ENCODE data around the gene SLC35A5.

SLC35A5 gene

GRCh38 chr3:112593258-112593657 lies 31.4 kb downstream of the SLC35A5 start:
- no peak for DNase-seq
- TF ChIP-seq GATA1 (IDR thresholded peaks at IDR 0.05; ENCODE audit: low read depth, low read length) = no peak
- TF ChIP-seq POLR2A (IDR thresholded peaks at IDR 0.05; ENCODE audit: low read length) = no peak

GRCh38 chr3:112594856-112595255 lies 33.0 kb downstream of the SLC35A5 start:
- TF ChIP-seq GATA1 (IDR thresholded peaks at IDR 0.05; ENCODE audit: low read depth, low read length) (no peak), POLR2A (IDR thresholded peaks at IDR 0.05; ENCODE audit: low read length) (no peak)
- DNase-seq = no peak

- no peak for DNase-seq
- TF ChIP-seq POLR2A (IDR thresholded peaks at IDR 0.05; ENCODE audit: low read length) (no peak), GATA1 (IDR thresholded peaks at IDR 0.05; ENCODE audit: low read depth, low read length) (no peak)
Measured at GRCh38 chr3:112597945-112598344, 36.1 kb downstream of the SLC35A5 start.

- DNase-seq = no peak
- no peak for TF ChIP-seq GATA1 (IDR thresholded peaks at IDR 0.05; ENCODE audit: low read depth, low read length)
- no peak for TF ChIP-seq POLR2A (IDR thresholded peaks at IDR 0.05; ENCODE audit: low read length)
Measured at GRCh38 chr3:112598731-112599130, 36.9 kb downstream of the SLC35A5 start.

GRCh38 chr3:112602217-112602838 lies 40.5 kb downstream of the SLC35A5 start:
- DNase-seq = no peak
- TF ChIP-seq POLR2A (IDR thresholded peaks at IDR 0.05; ENCODE audit: low read length) (no peak), GATA1 (IDR thresholded peaks at IDR 0.05; ENCODE audit: low read depth, low read length) (no peak)

- TF ChIP-seq GATA1 (IDR thresholded peaks at IDR 0.05; ENCODE audit: low read depth, low read length) (no peak), POLR2A (IDR thresholded peaks at IDR 0.05; ENCODE audit: low read length) (no peak)
- no peak for DNase-seq
Measured at GRCh38 chr3:112604536-112604935, 42.7 kb downstream of the SLC35A5 start.

- no peak for DNase-seq
- TF ChIP-seq GATA1 (IDR thresholded peaks at IDR 0.05; ENCODE audit: low read depth, low read length) (no peak), POLR2A (IDR thresholded peaks at IDR 0.05; ENCODE audit: low read length) (no peak)
Measured at GRCh38 chr3:112605285-112605684, 43.4 kb downstream of the SLC35A5 start.

GRCh38 chr3:112606098-112606497 lies 44.3 kb downstream of the SLC35A5 start:
- no peak for DNase-seq
- TF ChIP-seq POLR2A (IDR thresholded peaks at IDR 0.05; ENCODE audit: low read length) = no peak

GRCh38 chr3:112607863-112608262 lies 46.0 kb downstream of the SLC35A5 start:
- TF ChIP-seq POLR2A (IDR thresholded peaks at IDR 0.05; ENCODE audit: low read length) (no peak), GATA1 (IDR thresholded peaks at IDR 0.05; ENCODE audit: low read depth, low read length) (no peak)
- DNase-seq = no peak

GRCh38 chr3:112610121-112610520 lies 48.3 kb downstream of the SLC35A5 start:
- no peak for DNase-seq
- TF ChIP-seq GATA1 (IDR thresholded peaks at IDR 0.05; ENCODE audit: low read depth, low read length) (no peak), POLR2A (IDR thresholded peaks at IDR 0.05; ENCODE audit: low read length) (no peak)

- TF ChIP-seq GATA1 (IDR thresholded peaks at IDR 0.05; ENCODE audit: low read depth, low read length) (no peak), POLR2A (IDR thresholded peaks at IDR 0.05; ENCODE audit: low read length) (no peak)
- DNase-seq = no peak
Measured at GRCh38 chr3:112611752-112612515, 50.1 kb downstream of the SLC35A5 start.

- TF ChIP-seq POLR2A (IDR thresholded peaks at IDR 0.05; ENCODE audit: low read length) = no peak
- TF ChIP-seq GATA1 (IDR thresholded peaks at IDR 0.05; ENCODE audit: low read depth, low read length) = no peak
- no peak for DNase-seq
Measured at GRCh38 chr3:112615989-112616731, 54.3 kb downstream of the SLC35A5 start.

GRCh38 chr3:112617285-112617684 lies 55.4 kb downstream of the SLC35A5 start:
- DNase-seq = no peak

GRCh38 chr3:112619295-112619694 lies 57.5 kb downstream of the SLC35A5 start:
- TF ChIP-seq GATA1 (IDR thresholded peaks at IDR 0.05; ENCODE audit: low read depth, low read length) (no peak), POLR2A (IDR thresholded peaks at IDR 0.05; ENCODE audit: low read length) (no peak)
- peak in 1 of 2 experiments; percentile 4 for DNase-seq

More at GRCh38 chr3:112617285-112617684, 55.4 kb downstream of the SLC35A5 start:
- TF ChIP-seq POLR2A (IDR thresholded peaks at IDR 0.05; ENCODE audit: low read length) (no peak), GATA1 (IDR thresholded peaks at IDR 0.05; ENCODE audit: low read depth, low read length) (no peak)
